ENCODE measurements around the gene UAP1.

Gene UAP1

DNA sequence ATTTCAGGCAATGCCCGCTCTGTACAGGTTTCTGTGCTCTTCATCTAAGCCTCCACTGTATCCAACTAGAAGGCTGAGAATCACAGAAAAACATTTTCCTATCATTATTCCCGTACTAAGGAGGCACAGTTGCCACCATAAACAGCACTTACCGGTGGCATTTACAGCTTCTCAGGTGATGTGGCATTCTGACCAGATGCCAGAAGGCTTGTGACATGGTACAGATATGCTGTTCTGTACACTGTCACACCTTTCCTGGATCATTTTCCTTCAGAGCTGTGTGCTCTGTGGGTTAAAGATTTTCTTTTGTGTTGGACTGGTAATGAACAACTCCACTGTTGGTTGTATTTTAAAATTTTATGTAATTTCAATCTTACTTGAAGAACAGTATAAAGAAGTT is 4.0 kb upstream of the UAP1 start:
- TF ChIP-seq, protein P1, sequence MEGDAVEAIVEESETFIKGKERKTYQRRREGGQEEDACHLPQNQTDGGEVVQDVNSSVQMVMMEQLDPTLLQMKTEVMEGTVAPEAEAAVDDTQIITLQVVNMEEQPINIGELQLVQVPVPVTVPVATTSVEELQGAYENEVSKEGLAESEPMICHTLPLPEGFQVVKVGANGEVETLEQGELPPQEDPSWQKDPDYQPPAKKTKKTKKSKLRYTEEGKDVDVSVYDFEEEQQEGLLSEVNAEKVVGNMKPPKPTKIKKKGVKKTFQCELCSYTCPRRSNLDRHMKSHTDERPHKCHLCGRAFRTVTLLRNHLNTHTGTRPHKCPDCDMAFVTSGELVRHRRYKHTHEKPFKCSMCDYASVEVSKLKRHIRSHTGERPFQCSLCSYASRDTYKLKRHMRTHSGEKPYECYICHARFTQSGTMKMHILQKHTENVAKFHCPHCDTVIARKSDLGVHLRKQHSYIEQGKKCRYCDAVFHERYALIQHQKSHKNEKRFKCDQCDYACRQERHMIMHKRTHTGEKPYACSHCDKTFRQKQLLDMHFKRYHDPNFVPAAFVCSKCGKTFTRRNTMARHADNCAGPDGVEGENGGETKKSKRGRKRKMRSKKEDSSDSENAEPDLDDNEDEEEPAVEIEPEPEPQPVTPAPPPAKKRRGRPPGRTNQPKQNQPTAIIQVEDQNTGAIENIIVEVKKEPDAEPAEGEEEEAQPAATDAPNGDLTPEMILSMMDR (IDR thresholded peaks at IDR 0.05; ENCODE audit: insufficient read depth, low read length, poor library complexity, severe bottlenecking), result no peak
- no peak for TF ChIP-seq EZH2phosphoT487 (conservative IDR thresholded peaks at IDR 0.05; ENCODE audit: low read length)
- H4K20me1 ChIP-seq (ENCODE audit: low read depth, low read length), result no peaks in the 10 kb centered on the region
- H3K4me3 ChIP-seq (ENCODE audit: insufficient read depth, low read length, poor library complexity, severe bottlenecking), result no peak overlapping the region
- H3K9me2 ChIP-seq (replicated peaks; ENCODE audit: insufficient read depth, low read length), result no peaks in the 10 kb centered on the region
- no peak overlapping the region for H3K4me2 ChIP-seq (ENCODE audit: low read depth, low read length, poor library complexity, severe bottlenecking)
- no peak overlapping the region for H3K27ac ChIP-seq (ENCODE audit: low read depth, low read length)
- no peak overlapping the region for H2AFZ ChIP-seq (ENCODE audit: low read depth, low read length, severe bottlenecking)
- H3K9ac ChIP-seq (ENCODE audit: low read length), result no peak overlapping the region
- H3K36me3 ChIP-seq (ENCODE audit: low read length), result no peaks in the 10 kb centered on the region
- no peaks in the 10 kb centered on the region for H3F3A ChIP-seq (ENCODE audit: insufficient read depth)
- peaks cover 2% of the 10 kb centered on the region; the same call in 1 of the 2 replicates for H3K79me2 ChIP-seq (ENCODE audit: insufficient read depth, low read length)
- H3K9me3 ChIP-seq (ENCODE audit: insufficient read depth, low read length), result no peaks in the 10 kb centered on the region
- no peaks in the 10 kb centered on the region for H3K27me3 ChIP-seq (ENCODE audit: low read length)

DNA sequence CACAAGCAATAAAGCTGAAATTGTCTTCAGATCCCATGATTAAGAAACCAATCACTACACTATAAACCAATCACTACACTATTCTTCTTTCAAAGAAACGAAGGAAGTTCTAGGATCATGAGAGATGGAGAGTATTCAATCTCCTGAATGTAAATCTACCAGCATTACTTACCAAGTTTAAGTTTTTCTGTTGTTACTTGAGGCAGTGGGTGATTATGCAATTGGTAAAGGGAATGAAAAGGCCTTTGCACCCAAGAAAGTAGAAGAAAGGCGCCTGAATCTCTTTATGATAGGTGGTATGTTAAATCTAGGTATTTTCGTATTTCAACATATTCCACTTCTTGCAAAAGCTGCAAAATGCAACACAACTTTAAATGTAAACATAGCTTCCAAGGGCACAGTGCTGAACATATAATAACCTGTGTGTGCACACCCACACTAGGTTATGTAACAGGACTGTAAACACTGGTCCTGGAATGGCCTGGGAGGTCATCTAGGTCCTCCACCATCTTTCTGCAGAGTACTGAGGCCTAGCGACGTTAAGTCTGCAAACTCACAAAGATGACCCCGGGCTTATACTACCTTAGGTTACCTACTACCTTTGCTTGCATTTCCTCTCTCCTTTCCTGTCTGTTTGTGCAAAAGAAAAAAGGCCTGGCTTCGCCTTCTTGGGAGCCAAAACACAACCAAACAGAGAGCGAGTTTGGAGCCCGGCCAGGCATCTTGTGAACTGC is 1.1 kb upstream of the UAP1 start:
- H3K9me3 ChIP-seq (ENCODE audit: insufficient read depth, low read length), result no peaks in the 10 kb centered on the region
- peak overlapping the region; percentile 84 for H3K9ac ChIP-seq (ENCODE audit: low read length)
- no peaks in the 10 kb centered on the region for H3K9me2 ChIP-seq (replicated peaks; ENCODE audit: insufficient read depth, low read length)
- H3K79me2 ChIP-seq (ENCODE audit: insufficient read depth, low read length), result peaks cover 19% of the 10 kb centered on the region
- H3K4me3 ChIP-seq (ENCODE audit: insufficient read depth, low read length, poor library complexity, severe bottlenecking), result peak overlapping the region; percentile 92
- H3F3A ChIP-seq (ENCODE audit: insufficient read depth), result no peaks in the 10 kb centered on the region
- no peaks in the 10 kb centered on the region for H4K20me1 ChIP-seq (ENCODE audit: low read depth, low read length)
- H3K4me2 ChIP-seq (ENCODE audit: low read depth, low read length, poor library complexity, severe bottlenecking), result peak overlapping the region; percentile 75
- H3K36me3 ChIP-seq (ENCODE audit: low read length), result no peaks in the 10 kb centered on the region
- no peak for TF ChIP-seq EZH2phosphoT487 (conservative IDR thresholded peaks at IDR 0.05; ENCODE audit: low read length)
- TF ChIP-seq, protein P1 (IDR thresholded peaks at IDR 0.05; ENCODE audit: insufficient read depth, low read length, poor library complexity, severe bottlenecking), result no peak
- H2AFZ ChIP-seq (ENCODE audit: low read depth, low read length, severe bottlenecking), result peak overlapping the region; percentile 99
- no peak overlapping the region for H3K27ac ChIP-seq (ENCODE audit: low read depth, low read length)
- H3K27me3 ChIP-seq (ENCODE audit: low read length), result no peaks in the 10 kb centered on the region

DNA sequence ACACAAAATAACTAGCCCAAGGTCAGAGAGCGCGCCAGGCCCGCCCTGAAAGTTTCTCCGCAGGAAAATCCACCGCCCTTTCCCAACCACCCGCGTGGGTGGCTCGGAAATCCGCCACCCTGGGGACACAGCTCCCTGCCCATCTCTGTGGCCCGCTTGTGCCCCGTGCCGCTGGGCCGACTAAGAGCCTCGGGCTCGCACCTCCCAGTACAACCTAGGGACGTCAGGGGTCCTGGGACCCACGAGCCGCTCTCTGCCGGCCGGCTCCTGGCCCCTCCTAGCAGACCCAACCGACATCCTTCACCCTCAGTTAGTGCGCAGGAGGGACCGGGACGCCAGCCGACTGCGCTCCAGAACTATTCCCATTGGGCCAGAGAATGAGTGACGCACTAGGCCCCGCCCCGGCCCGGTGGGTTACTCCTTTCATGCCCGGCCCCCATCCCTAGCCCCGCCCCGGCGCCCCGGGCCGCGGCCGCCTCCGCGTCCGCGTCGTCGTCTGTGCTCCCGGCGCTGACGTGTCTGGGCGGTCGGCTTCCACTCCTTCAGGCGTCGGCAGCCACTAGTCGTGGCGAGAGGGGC is 396 bp upstream of the UAP1 start:
- Histone ChIP-seq H3K9ac (ENCODE audit: low read length) (peak overlapping the region; percentile 84), H3K27ac (ENCODE audit: low read depth, low read length) (no peak overlapping the region), H3K27me3 (ENCODE audit: low read length) (no peaks in the 10 kb centered on the region), H3K9me3 (ENCODE audit: insufficient read depth, low read length) (no peaks in the 10 kb centered on the region), H3K9me2 (replicated peaks; ENCODE audit: insufficient read depth, low read length) (no peaks in the 10 kb centered on the region), H2AFZ (ENCODE audit: low read depth, low read length, severe bottlenecking) (peak overlapping the region; percentile 99), H3K36me3 (ENCODE audit: low read length) (no peaks in the 10 kb centered on the region), H4K20me1 (ENCODE audit: low read depth, low read length) (no peaks in the 10 kb centered on the region), H3F3A (ENCODE audit: insufficient read depth) (no peaks in the 10 kb centered on the region), H3K4me3 (ENCODE audit: insufficient read depth, low read length, poor library complexity, severe bottlenecking) (peak overlapping the region; percentile 92), H3K79me2 (ENCODE audit: insufficient read depth, low read length) (peaks cover 19% of the 10 kb centered on the region), H3K4me2 (ENCODE audit: low read depth, low read length, poor library complexity, severe bottlenecking) (peak overlapping the region; percentile 75)
- no peak for TF ChIP-seq EZH2phosphoT487 (conservative IDR thresholded peaks at IDR 0.05; ENCODE audit: low read length)
- TF ChIP-seq, protein P1 (IDR thresholded peaks at IDR 0.05; ENCODE audit: insufficient read depth, low read length, poor library complexity, severe bottlenecking), result no peak

Data from SU-DHL-6 (cell line).